H1 (cell line): ENCODE data around the gene SBF2. TPM values are rescaled to one million over a fixed set of nuclear protein-coding genes. Genes with fewer than 3 reads are reported as not detected.

Experiments
- CTCF ChIA-PET: fragments of 300-600 bp; sonication (Branson Sonifier 250); formaldehyde crosslinking; loops from one replicate; lab custom pipeline; 2021; ENCODE audit not compliant: partially characterized antibody; lab: Charles Lee
- POLR2A ChIA-PET: fragments of 300-600 bp; sonication (Branson Sonifier 250); formaldehyde crosslinking; loops from one replicate; lab custom pipeline; 2021; ENCODE audit warnings: inconsistent platforms; ENCODE audit not compliant: partially characterized antibody; lab: Charles Lee
- DNase-seq, 2 experiments: peaks; one replicate each; pipeline versions ENCODE4 v3.0.0 to v3.0.0-alpha.2; 2010 to 2022; ENCODE audit warnings: low spot score in 2 of 2, low read depth in 1 of 2, mixed read lengths in 1 of 2
- FAIRE-seq: peaks from 2 replicates; lab custom pipeline; 2011; peaks lifted over from hg19 to GRCh38; lab: Jason Lieb, UNC
- H2AFZ ChIP-seq: 2 replicates; pipeline ENCODE4 v1.8.1; 2012; ENCODE audit warnings: low read length, inconsistent platforms
- H2AK5ac ChIP-seq: 2 replicates; pipeline ENCODE4 v1.6.1; 2013; ENCODE audit warnings: low read depth, low read length
- H2BK120ac ChIP-seq: replicated peaks from 2 replicates; pipeline ENCODE3; 2013; ENCODE audit warnings: low read depth, low read length, inconsistent platforms
- H2BK12ac ChIP-seq: 2 replicates; pipeline ENCODE4 v1.6.1; 2013; ENCODE audit warnings: low read depth, low read length
- H2BK15ac ChIP-seq: 2 replicates; pipeline ENCODE4 v1.6.1; 2013; ENCODE audit warnings: low read length
- H2BK20ac ChIP-seq: 2 replicates; pipeline ENCODE4 v1.6.1; 2013; ENCODE audit warnings: low read length
- H2BK5ac ChIP-seq: 2 replicates; pipeline ENCODE4 v1.6.1; 2013; ENCODE audit warnings: low read depth, low read length
- H3K14ac ChIP-seq: 2 replicates; pipeline ENCODE4 v1.6.1; 2013; ENCODE audit warnings: inconsistent platforms; ENCODE audit not compliant: insufficient read length
- H3K18ac ChIP-seq: 2 replicates; pipeline ENCODE4 v1.6.1; 2013; ENCODE audit warnings: low read length; ENCODE audit errors: extremely low read depth
- H3K23ac ChIP-seq: 2 replicates; pipeline ENCODE4 v1.6.1; 2013; ENCODE audit warnings: inconsistent platforms; ENCODE audit not compliant: insufficient read length
- H3K23me2 ChIP-seq: 2 replicates; pipeline ENCODE4 v1.6.1; 2013; ENCODE audit warnings: low read depth, low read length
- H3K27ac ChIP-seq: 2 replicates; pipeline ENCODE4 v1.6.1; 2011; ENCODE audit warnings: low read depth, low read length, inconsistent platforms
- H3K27me3 ChIP-seq, 4 experiments: replicated peaks in 1 of 4; 1 replicate in 1 of 4; 2 replicates in 3 of 4; pipeline versions ENCODE4 v1.6.1 to v1.8.1; 2011 to 2013; ENCODE audit warnings: low read length in 3 of 4, mild to moderate bottlenecking in 3 of 4, inconsistent platforms in 2 of 4, mixed read lengths in 2 of 4, moderate library complexity in 1 of 4; ENCODE audit not compliant: control insufficient read depth in 3 of 4, insufficient read depth in 3 of 4; ENCODE audit errors: extremely low read depth in 1 of 4
- H3K36me3 ChIP-seq, 4 experiments: 2 replicates each; pipeline versions ENCODE4 v1.6.1 to v1.8.1; 2011 to 2013; ENCODE audit warnings: mild to moderate bottlenecking in 4 of 4, low read length in 3 of 4, moderate library complexity in 2 of 4, control low read depth in 1 of 4, inconsistent platforms in 1 of 4; ENCODE audit not compliant: insufficient read depth in 4 of 4, control insufficient read depth in 2 of 4
- H3K4ac ChIP-seq: replicated peaks from 2 replicates; pipeline ENCODE3; 2013; ENCODE audit warnings: low read length, low read depth, mixed read lengths, inconsistent platforms; ENCODE audit not compliant: insufficient read length
- H3K4me1 ChIP-seq, 4 experiments: replicated peaks in 1 of 4; 1 replicate in 1 of 4; 2 replicates in 3 of 4; pipeline versions ENCODE4 v1.6.1 to v1.8.1; 2011 to 2013; ENCODE audit warnings: low read length in 3 of 4, inconsistent platforms in 2 of 4, mixed read lengths in 1 of 4; ENCODE audit not compliant: insufficient read depth in 4 of 4, control insufficient read depth in 3 of 4
- H3K4me2 ChIP-seq, 2 experiments: 2 replicates each; pipeline versions ENCODE4 v1.6.1 to v1.8.1; 2011 to 2013; ENCODE audit warnings: low read depth in 2 of 2, low read length in 2 of 2, control low read depth in 1 of 2, inconsistent platforms in 1 of 2, mild to moderate bottlenecking in 1 of 2; ENCODE audit not compliant: insufficient read depth in 1 of 2
- H3K4me3 ChIP-seq, 4 experiments: fragments of 200-600, 300-600 bp in 1 of 4; sonication (generic), shearing (Covaris generic), sonication (Bioruptor Twin) in 1 of 4; 2 replicates each; pipeline versions ENCODE4 v1.5.1 to v1.8.1; 2011 to 2016; ENCODE audit warnings: low read length in 4 of 4, low read depth in 3 of 4, control low read depth in 2 of 4, inconsistent platforms in 2 of 4, mild to moderate bottlenecking in 2 of 4, mixed read lengths in 1 of 4, moderate library complexity in 1 of 4; ENCODE audit not compliant: insufficient read depth in 2 of 4; ENCODE audit errors: extremely low read depth in 1 of 4
- H3K56ac ChIP-seq: replicated peaks from 2 replicates; pipeline ENCODE3; 2013; ENCODE audit warnings: low read depth, mild to moderate bottlenecking, mixed read lengths, low read length, inconsistent platforms; ENCODE audit not compliant: insufficient read length
- H3K79me1 ChIP-seq: 2 replicates; pipeline ENCODE4 v1.6.1; 2013; ENCODE audit warnings: low read depth, low read length, control low read depth
- H3K79me2 ChIP-seq, 2 experiments: 2 replicates each; pipeline versions ENCODE4 v1.6.1 to v1.8.1; 2012 to 2013; ENCODE audit warnings: low read length in 2 of 2, mild to moderate bottlenecking in 2 of 2, inconsistent platforms in 1 of 2; ENCODE audit not compliant: insufficient read depth in 2 of 2, control insufficient read depth in 1 of 2
- H3K9ac ChIP-seq, 4 experiments: replicated peaks in 1 of 4; 1 replicate in 1 of 4; 2 replicates in 3 of 4; pipeline versions ENCODE4 v1.6.1 to v1.8.1; 2011 to 2013; ENCODE audit warnings: low read depth in 3 of 4, low read length in 3 of 4, control low read depth in 2 of 4, mild to moderate bottlenecking in 2 of 4, moderate library complexity in 2 of 4, inconsistent platforms in 1 of 4; ENCODE audit errors: extremely low read depth in 1 of 4
- H3K9me3 ChIP-seq, 2 experiments: 2 replicates each; pipeline versions ENCODE4 v1.6.1 to v1.8.1; 2012 to 2013; ENCODE audit warnings: mild to moderate bottlenecking in 2 of 2, moderate library complexity in 2 of 2, control low read depth in 1 of 2, inconsistent platforms in 1 of 2, low read depth in 1 of 2, low read length in 1 of 2, mixed read lengths in 1 of 2; ENCODE audit not compliant: insufficient read depth in 2 of 2
- H4K20me1 ChIP-seq, 2 experiments: replicated peaks in 1 of 2; 2 replicates each; pipeline versions ENCODE3 to v1.8.1; 2011 to 2013; ENCODE audit warnings: inconsistent platforms in 2 of 2, low read length in 2 of 2, mild to moderate bottlenecking in 1 of 2; ENCODE audit not compliant: insufficient read depth in 2 of 2, control insufficient read depth in 1 of 2
- H4K5ac ChIP-seq: 2 replicates; pipeline ENCODE4 v1.6.1; 2013; ENCODE audit warnings: low read length, low read depth, mixed read lengths, inconsistent platforms; ENCODE audit not compliant: insufficient read length
- H4K8ac ChIP-seq: 2 replicates; pipeline ENCODE4 v1.8.0; 2013; ENCODE audit warnings: mild to moderate bottlenecking, moderate library complexity, low read length, inconsistent platforms; ENCODE audit not compliant: insufficient read depth; ENCODE audit errors: extremely low read depth
- H4K91ac ChIP-seq: replicated peaks from 2 replicates; pipeline ENCODE3; 2013; ENCODE audit warnings: low read length, mixed read lengths, inconsistent platforms; ENCODE audit not compliant: insufficient read length
- CTBP2 ChIP-seq: IDR thresholded peaks from 2 replicates; pipeline ENCODE4 v1.7.0; 2011; ENCODE audit warnings: borderline replicate concordance, mild to moderate bottlenecking, moderate library complexity, mixed read lengths, low read length; ENCODE audit not compliant: insufficient read depth, insufficient read length
- CTCF ChIP-seq, 3 experiments: IDR thresholded peaks; 1 replicate in 2 of 3; 2 replicates in 1 of 3; pipeline versions ENCODE4 v1.5.1 to v1.6.1; 2011; ENCODE audit warnings: low read length in 3 of 3, mild to moderate bottlenecking in 3 of 3, inconsistent platforms in 2 of 3, low read depth in 1 of 3, moderate library complexity in 1 of 3; ENCODE audit not compliant: insufficient read depth in 1 of 3; ENCODE audit errors: control extremely low read depth in 1 of 3
- JUN ChIP-seq: IDR thresholded peaks from 2 replicates; pipeline ENCODE4 v1.6.1; 2011; ENCODE audit warnings: low read depth, mild to moderate bottlenecking, improper control_type of control experiment, low read length
- JUND ChIP-seq: IDR thresholded peaks from 2 replicates; pipeline ENCODE4 v1.6.1; 2011; ENCODE audit warnings: mild to moderate bottlenecking, improper control_type of control experiment, low read length
- RAD21 ChIP-seq, 2 experiments: IDR thresholded peaks in 1 of 2; conservative IDR thresholded peaks in 1 of 2; 2 replicates each; pipeline ENCODE4 v1.6.1; 2011; ENCODE audit warnings: low read depth in 2 of 2, low read length in 2 of 2, improper control_type of control experiment in 1 of 2, inconsistent platforms in 1 of 2, mild to moderate bottlenecking in 1 of 2, moderate library complexity in 1 of 2
- RBBP5 ChIP-seq: IDR thresholded peaks from 2 replicates; pipeline ENCODE4 v1.7.1; 2012; ENCODE audit warnings: low read depth, mild to moderate bottlenecking, inconsistent platforms, low read length, moderate library complexity, borderline replicate concordance
- SP1 ChIP-seq: IDR thresholded peaks from 2 replicates; pipeline ENCODE4 v1.6.1; 2011; ENCODE audit warnings: low read depth, low read length
- WGBS, 2 experiments: shearing (Covaris generic) in 1 of 2; methylation state at CpG; one replicate each; pipeline versions ENCODE4 v1.1.6 to v1.1.7; 2013 to 2015; ENCODE audit warnings: low lambda C conversion rate in 2 of 2, mixed read lengths in 2 of 2, inconsistent platforms in 1 of 2, low coverage in 1 of 2, missing lambda C conversion rate in 1 of 2; ENCODE audit not compliant: insufficient replicate concordance in 2 of 2, insufficient coverage in 1 of 2, insufficient read length in 1 of 2; ENCODE audit errors: extremely low coverage in 1 of 2, missing lambda C conversion rate in 1 of 2; 5-methylcytosine and 5-hydroxymethylcytosine counted together
- polyA plus RNA-seq, 7 experiments: library from polyadenylated mRNA; depleted of rRNA in 3 of 7; stranded (reverse) in 5 of 7; unstranded in 2 of 7; fragments of >200 nt in 5 of 7; fragments of 200-250 nt in 2 of 7; gene quantifications; 1 replicate in 5 of 7; 2 replicates in 1 of 7; 4 replicates in 1 of 7; pipeline versions ENCODE4 v1.2.1 to v1.2.3, GENCODE V29; 2011 to 2013; ENCODE audit warnings: missing spikeins in 2 of 7, mixed read lengths in 2 of 7
- total RNA-seq: library from RNA; stranded (reverse); fragmentation: NEBNext Ultra II Directional; extraction: Animal tissue kit (Norgen Biotek cat#: 25700); gene quantifications from 2 replicates; pipeline ENCODE4 v1.2.1, GENCODE V29; 2021

Gene SBF2
- total and polyA plus RNA-seq, 2 of the 8 experiments (the other 6 are each of a cell fraction or from before 2014, with no cell fraction given): 36.7 to 50.5 TPM

- no peak overlapping the region for H2BK12ac ChIP-seq
- no peaks in the 10 kb centered on the region for H3K23me2 ChIP-seq
- no peaks in the 10 kb centered on the region for H3K27me3 ChIP-seq
- ChIA-PET POLR2A (interaction anchor here (1.2 kb wide), 1 partner anchor 98 kb away, joined by 5 read pairs; no protein-coding TSS in a partner anchor), CTCF (interaction anchor here (0.6 to 2.1 kb wide), 13 partner anchors 9 to 931 kb away, joined by 3 to 7 read pairs (median 4); no protein-coding TSS in a partner anchor)
- H3K4me3 ChIP-seq: no peak overlapping the region
- H4K5ac ChIP-seq: no peak overlapping the region
- H3K56ac ChIP-seq: no peak overlapping the region
- no peak overlapping the region for H3K23ac ChIP-seq
- H3K9me3 ChIP-seq: peaks cover 2 to 3% of the 10 kb centered on the region in 2 experiments; a peak in 1 of 4 replicates
- no peak overlapping the region for H3K27ac ChIP-seq
- peaks cover 0 to 14% (median 5%) of the 10 kb centered on the region in 4 experiments; a peak in 5 of 7 replicates for H3K4me1 ChIP-seq
- no peak overlapping the region for H3K18ac ChIP-seq
- no peak overlapping the region for H2AK5ac ChIP-seq
- H3K9ac ChIP-seq: no peak overlapping the region
- H4K91ac ChIP-seq: no peak overlapping the region
- no peak overlapping the region for H4K8ac ChIP-seq
- no peak overlapping the region for H2BK15ac ChIP-seq
- 26% methylated on average over 4 of the region's 4 CpGs; no CpG with 5 or more reads in 1 of the 2 experiments for WGBS, 2 experiments
- no peak overlapping the region for H2BK5ac ChIP-seq
- H3K4ac ChIP-seq: no peak overlapping the region
- H3K79me2 ChIP-seq: peaks cover 0 to 17% of the 10 kb centered on the region in 2 experiments; a peak in 2 of 4 replicates
- no peak overlapping the region for H3K4me2 ChIP-seq
- no peaks in the 10 kb centered on the region for H3K36me3 ChIP-seq
- H3K79me1 ChIP-seq: no peaks in the 10 kb centered on the region; the same call in 1 of the 2 replicates
- H4K20me1 ChIP-seq: no peaks in the 10 kb centered on the region
- FAIRE-seq: peak; percentile 36
- no peak overlapping the region for H2BK120ac ChIP-seq
- no peak overlapping the region for H2AFZ ChIP-seq
- H3K14ac ChIP-seq: no peak overlapping the region
- no peak for DNase-seq
- H2BK20ac ChIP-seq: no peak overlapping the region
- TF ChIP-seq JUND (no peak), CTBP2 (no peak), RAD21 (IDR thresholded peaks at IDR 0.05 in 1 of 2, conservative IDR thresholded peaks at IDR 0.05 in 1 of 2; ENCODE audit: low read depth in 2 of 2, low read length in 2 of 2) (peak; percentile 26 to 38), RBBP5 (no peak), SP1 (no peak), CTCF (IDR thresholded peaks at IDR 0.05; ENCODE audit: control extremely low read depth in 1 of 3, insufficient read depth in 1 of 3, low read depth in 1 of 3, low read length in 3 of 3) (peak in 2 of 3 experiments; percentile 4 to 52; a peak in 2 of 4 replicates), JUN (no peak)
Measured at GRCh38 chr11:10208131-10208575, 85.9 kb downstream of the SBF2 start.
